GM19397 (cell line): Measurements from ENCODE around the gene PITPNC1.
"Not testable (repeated sequence)": the region's sequence is repeated elsewhere in the genome, so short reads cannot be mapped to it uniquely, and the experiment has no call there.

Source experiments
- ATAC-seq: cut with Tn5 transposase; IDR thresholded peaks from one replicate; pipeline ENCODE4 v1.9.1; 2021; ENCODE audit warnings: mild to moderate bottlenecking, moderate library complexity; ENCODE audit not compliant: unreplicated experiment

PITPNC1 gene

GRCh38 chr17:67666028-67666427 is 288.9 kb downstream of the PITPNC1 start:
- no peak for ATAC-seq

- no peak for ATAC-seq
Measured at GRCh38 chr17:67666710-67667109, 289.6 kb downstream of the PITPNC1 start.

- no peak for ATAC-seq
Measured at GRCh38 chr17:67671493-67671892, 294.4 kb downstream of the PITPNC1 start.

- no peak for ATAC-seq
Measured at GRCh38 chr17:67672592-67673335, 295.7 kb downstream of the PITPNC1 start.

GRCh38 chr17:67675481-67675880 is 298.4 kb downstream of the PITPNC1 start:
- no peak for ATAC-seq

- ATAC-seq: no peak
Measured at GRCh38 chr17:67676305-67676704, 299.2 kb downstream of the PITPNC1 start.

GRCh38 chr17:67678414-67678813 is 301.3 kb downstream of the PITPNC1 start:
- no peak for ATAC-seq

GRCh38 chr17:67679225-67679624 is 302.1 kb downstream of the PITPNC1 start:
- ATAC-seq: no peak

GRCh38 chr17:67679721-67680120 is 302.6 kb downstream of the PITPNC1 start:
- ATAC-seq: no peak

- ATAC-seq: no peak
Measured at GRCh38 chr17:67680445-67681224, 303.6 kb downstream of the PITPNC1 start.

GRCh38 chr17:67682196-67682595 is 305.1 kb downstream of the PITPNC1 start:
- no peak for ATAC-seq

- ATAC-seq: no peak
Measured at GRCh38 chr17:67685351-67685750, 308.3 kb downstream of the PITPNC1 start.

- no peak for ATAC-seq
Measured at GRCh38 chr17:67686241-67686640, 309.2 kb downstream of the PITPNC1 start.

GRCh38 chr17:67687511-67687910 is 310.4 kb downstream of the PITPNC1 start:
- no peak for ATAC-seq

- ATAC-seq: no peak
Measured at GRCh38 chr17:67689534-67690177, 312.6 kb downstream of the PITPNC1 start.

- ATAC-seq: no peak
Measured at GRCh38 chr17:67693811-67694210, 316.7 kb downstream of the PITPNC1 start.

- ATAC-seq: no peak
Measured at GRCh38 chr17:67696347-67696746, 319.3 kb downstream of the PITPNC1 start.

- ATAC-seq: no peak
Measured at GRCh38 chr17:67696853-67697498, 319.9 kb downstream of the PITPNC1 start.

- ATAC-seq: no peak
Measured at GRCh38 chr17:67700037-67700724, 323.1 kb downstream of the PITPNC1 start.

GRCh38 chr17:67700725-67701119 is 323.6 kb downstream of the PITPNC1 start:
- no peak for ATAC-seq

GRCh38 chr17:67702861-67703260 is 325.8 kb downstream of the PITPNC1 start:
- not testable (repeated sequence) for ATAC-seq
